GM18858 (cell line): ENCODE data around the gene RAB40C.
A peak's percentile ranks its signal among the peaks of the same experiment; 100 is the strongest.
"Not testable (repeated sequence)": the region's sequence is repeated elsewhere in the genome, so short reads cannot be mapped to it uniquely, and the experiment has no call there.

Experiments
- ATAC-seq: cut with Tn5 transposase; IDR thresholded peaks from one replicate; pipeline ENCODE4 v1.9.1; 2021; ENCODE audit not compliant: unreplicated experiment

Gene RAB40C

DNA sequence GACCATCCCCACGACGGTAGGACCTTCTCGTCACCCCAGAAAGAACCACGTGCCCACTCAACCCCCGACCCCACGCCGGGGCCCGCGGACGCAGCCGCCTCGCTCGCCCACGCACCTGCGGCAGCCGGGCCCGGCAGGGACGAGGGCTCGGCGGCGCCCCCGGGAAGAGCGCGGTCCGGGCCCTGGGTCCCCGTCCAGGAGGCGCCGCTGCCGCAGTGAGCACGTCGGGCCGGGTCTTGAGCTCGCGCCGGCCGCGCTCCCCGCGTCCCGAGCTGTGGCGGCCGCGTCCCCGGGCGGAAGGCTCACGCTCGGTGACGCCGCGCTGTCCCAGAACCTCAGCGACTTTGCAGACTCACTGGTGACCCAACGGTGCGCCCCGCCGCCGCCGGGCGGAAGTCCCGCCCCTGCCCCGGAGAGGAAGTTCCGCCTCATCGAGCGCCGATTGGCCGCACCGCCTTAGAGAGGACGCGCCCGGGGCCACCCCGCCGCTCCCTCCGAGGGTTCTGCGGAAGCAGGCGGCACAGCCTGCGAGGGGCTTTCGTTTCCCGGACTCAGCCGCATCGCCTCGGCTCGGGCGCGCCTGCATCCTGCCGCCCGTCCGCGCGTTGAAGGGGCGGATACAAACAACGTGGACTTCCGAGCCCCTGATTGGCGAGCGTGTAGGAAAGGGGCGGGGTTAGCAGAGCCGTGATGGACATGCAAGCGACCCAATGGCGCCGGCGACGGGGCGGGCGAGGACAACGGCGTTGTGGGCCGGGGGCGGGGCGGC, 793 bp upstream of the RAB40C start:
- ATAC-seq, result peak; percentile 61

DNA sequence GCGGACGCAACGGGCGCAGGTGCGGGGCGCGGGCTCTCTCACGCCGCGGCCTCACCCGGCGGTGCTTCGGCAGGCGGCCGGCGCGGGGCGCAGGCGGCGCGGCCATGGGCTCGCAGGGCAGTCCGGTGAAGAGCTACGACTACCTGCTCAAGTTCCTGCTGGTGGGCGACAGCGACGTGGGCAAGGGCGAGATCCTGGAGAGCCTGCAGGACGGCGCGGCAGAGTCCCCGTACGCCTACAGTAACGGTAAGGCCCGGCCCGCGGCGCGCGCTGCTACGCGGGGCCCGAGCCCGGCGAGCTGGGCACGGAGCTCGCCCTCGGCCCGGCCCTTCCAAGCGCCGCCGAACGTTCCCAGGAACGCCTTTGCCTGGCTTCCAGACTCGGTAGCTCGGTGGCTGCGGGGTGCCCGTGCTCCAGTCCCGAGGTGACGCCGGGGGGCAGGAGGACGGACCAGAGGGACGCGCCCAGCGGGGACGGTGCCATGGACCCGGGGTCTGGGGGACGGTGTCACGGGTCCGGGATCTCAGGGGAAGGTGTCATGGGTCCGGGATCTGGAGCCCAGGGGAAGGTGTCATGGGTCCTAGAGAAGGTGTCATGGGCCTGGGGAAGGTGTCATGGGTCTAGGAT, 435 bp downstream of the RAB40C start:
- ATAC-seq, result no peak

DNA sequence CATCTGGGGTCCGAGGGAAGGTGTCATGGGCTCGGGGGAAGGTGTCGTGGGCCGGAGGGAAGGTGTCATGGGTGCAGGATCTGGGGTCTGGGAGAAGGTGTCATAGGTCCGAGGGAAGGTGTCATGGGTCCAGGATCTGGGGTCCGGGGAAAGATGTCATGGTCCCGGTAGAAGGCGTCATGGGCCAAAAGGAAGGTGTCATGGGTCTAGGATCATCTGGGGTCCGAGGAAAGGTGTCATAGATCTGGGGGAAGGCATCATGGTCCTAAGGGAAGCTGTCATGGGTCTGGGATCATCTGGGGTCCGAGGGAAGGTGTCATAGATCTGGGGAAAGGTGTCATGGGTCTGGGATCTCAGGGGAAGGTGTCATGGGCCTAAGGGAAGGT, 942 bp downstream of the RAB40C start:
- no peak for ATAC-seq

- no peak for ATAC-seq
These were observed 1.4 kb downstream of the RAB40C start for GRCh38 chr16:591231-591630.

DNA sequence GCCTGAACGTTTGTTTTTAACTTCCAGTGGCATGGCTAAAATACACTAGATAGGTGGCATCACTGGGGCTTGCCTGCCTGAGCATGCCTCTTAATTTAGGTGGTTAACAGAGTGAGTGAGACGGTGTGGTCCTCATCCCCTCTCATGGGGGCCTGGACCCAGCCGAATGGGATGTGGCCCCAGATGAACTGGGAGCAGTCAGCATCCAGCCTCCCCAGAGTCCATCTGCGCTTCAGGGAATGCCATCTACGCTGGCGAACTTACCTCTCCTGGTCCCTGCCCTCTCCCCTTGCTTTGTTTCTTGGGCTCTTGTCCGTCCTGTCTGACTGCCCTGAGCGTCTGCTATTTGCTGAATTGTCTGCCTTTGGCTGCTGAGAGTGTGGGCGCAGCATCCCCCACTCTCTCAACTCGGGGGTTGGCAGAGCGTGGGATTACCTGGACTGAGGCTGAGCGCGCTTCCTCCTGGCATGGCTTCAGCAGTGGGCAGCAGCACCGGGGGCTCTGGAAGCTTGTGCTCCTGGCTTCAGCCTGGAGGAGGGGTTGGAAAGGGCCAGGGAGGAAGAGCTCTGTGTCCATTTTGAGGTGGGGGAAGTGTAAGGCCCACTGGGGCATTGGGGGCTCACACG, 2.1 kb downstream of the RAB40C start:
- ATAC-seq, result no peak

DNA sequence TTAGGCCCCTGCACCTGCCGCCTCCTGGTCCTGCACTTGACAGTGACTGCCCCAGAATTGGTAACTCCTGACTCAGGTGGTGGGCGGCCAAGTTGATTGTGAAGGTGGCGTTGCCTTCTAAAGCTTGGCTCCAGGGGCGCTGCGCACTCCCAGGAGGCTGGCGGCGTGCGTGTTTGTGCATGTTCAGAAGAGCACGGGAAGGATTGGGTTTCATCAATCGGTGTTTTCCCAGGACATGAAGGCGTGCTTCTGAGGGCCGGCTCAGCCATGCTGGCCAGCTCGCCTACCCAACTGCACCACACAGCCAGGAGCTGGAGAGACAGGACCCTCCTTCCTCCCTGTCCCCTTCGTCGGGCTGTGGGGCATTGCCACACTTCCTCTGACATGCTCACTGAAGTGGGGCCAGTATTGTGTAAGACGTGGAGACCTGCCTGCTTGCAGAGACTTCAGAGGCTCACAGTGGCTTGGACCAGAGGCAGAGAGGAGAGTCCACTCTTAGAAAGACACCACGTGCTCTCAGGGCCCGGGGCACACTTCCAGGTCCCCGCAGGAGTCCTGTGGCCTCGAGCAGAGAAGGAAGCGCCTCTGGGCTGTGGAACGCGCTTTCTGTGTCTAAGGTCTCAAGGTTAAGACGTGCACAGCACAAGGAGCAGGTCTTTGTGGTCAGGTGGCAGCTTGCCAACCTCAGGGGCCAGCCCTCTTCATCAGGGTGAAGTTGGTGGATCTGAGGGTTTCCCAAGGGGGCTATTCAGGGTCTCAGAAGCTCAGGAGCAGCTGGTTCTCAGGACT, 2.8 kb downstream of the RAB40C start:
- ATAC-seq, result no peak

DNA sequence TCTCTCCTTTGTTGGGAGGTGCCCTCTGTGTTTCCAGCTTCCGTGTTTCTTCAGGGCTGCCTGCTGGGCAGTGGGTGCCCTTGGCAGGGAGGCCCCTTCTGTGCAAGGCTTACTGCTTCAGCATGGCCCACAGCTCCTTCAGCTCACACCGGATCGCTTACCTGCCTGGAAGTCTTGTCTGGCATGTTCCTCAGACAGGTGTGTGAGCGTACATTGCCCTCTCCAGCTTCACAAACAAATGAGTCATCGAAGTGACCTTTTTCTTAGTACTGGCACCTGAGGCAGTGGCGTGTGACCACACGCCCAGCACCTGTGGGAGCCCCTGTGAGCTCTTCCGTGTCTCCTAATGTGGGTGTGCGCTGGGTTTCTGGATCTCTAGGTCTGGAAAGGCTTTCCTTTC, 3.5 kb downstream of the RAB40C start:
- ATAC-seq, result no peak

DNA sequence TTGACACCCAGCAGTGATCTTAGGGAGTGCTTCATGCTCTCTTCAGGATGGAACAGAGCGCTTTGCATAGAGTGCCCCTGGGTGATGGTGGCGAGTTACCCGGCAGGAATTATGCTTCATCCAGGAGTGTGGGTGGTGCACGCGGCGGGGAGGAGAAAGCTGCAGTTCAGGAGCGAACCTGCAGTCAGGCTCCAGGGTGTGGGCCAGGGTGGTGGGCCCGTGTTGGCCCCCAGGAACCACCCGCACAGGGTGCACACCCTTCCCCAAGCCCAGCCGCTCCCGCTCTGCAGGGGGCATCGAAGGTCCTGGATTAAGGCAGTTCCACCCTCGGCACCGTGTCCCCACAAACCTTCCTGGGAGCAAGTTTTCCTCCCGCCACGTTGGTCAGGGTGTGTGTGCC, 3.9 kb downstream of the RAB40C start:
- ATAC-seq, result no peak

GRCh38 chr16:595094-595528, 5.2 kb downstream of the RAB40C start:
- no peak for ATAC-seq

DNA sequence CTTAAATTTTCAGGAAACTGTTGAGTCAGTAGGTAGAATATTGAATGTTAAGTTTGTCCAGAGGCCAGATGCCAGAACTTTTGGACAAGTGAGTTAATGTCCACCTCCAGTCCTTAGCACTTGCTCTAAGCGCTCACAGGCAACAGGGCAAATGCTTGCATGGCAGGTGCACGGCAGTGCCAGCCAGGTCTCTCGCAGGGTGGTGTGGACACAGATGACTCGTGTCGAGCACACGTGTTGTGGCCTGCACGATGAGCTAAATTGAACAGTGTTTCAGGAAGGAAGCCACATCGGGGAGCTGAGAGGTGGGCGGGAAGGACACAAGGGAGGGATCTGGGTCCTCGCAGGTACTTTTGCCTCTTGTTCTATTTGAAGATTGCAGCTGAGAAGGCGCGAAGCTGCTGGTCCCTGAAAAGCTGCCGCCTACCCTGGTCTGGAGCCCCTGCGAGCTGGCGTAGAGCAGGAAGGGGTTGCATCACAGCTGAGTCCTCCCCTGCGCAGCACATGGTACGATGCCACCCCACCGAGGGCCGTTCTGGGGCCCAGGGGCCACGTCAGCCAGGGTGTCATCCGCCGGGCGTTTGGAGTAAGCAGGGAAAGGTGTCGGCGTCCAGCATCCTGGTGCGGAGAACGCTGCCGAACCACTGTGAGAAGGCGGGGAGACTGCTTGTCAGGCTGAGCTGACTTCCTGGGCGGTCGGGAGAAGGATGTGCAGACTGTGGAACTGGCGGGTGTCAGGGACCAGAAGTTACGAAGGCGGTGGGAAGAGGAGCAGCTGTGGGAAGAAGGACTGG, 6.3 kb downstream of the RAB40C start:
- ATAC-seq, result no peak

- ATAC-seq, result no peak
These were observed 6.8 kb downstream of the RAB40C start for GRCh38 chr16:596736-597060.

DNA sequence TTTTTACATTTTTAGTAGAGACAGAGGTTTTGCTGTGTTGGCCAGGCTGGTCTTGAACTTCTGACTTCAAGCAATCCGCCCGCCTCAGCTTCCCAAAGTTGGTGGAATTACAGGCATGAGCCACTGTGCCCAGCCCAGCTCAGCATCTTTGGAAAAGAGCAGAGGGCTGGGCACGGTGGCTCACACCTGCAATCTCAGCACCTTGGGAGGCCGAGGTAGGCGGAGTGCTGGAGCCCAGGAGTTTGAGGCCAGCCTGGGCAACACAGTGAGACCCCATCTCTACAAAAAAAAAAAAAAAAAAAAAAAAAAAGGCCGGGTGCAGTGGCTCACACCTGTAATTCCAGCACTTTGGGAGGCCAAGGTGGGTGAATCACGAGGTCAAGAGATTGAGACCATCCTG, 7.8 kb downstream of the RAB40C start:
- not testable (repeated sequence) for ATAC-seq

- ATAC-seq, result no peak
These were observed 9.2 kb downstream of the RAB40C start for GRCh38 chr16:598823-599739.

DNA sequence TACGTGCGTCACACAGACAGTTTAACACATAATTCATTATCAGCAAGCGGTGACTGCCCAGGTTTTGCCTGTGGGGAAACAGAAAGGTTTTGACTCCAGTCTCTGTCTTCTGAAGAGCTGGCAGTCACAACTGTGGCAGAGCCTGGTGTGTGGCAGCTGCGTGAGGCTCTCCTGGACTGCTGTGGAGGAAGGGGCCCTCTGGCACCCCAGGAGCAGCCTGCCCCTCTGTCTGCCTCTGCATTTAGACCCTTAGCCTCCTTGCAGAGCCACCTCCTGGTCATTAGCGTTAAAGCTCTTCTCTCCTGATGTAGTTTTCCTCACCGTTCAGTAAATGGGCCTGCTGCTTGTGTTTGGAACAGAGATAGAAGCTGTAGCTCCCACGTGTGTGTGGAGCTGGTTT, 10.9 kb downstream of the RAB40C start:
- ATAC-seq, result no peak

DNA sequence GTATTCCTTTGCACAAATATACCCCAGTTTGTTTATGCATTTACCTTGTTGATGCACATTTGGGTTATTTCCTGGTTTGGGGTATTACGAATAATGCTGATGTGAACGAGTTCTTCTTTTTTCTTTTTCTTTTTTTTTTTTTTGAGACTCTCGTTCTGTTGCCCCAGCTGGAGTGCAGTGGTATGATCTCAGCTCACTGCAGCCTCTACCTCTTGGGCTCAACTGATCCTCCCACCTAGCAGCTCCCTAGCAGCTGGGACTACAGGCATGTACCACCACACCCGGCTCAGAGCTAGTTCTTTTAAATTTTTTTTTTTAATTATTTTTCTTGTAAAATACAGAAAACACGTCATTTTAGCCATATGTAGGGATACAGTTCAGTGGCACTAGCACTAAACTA, 14.1 kb downstream of the RAB40C start:
- no peak for ATAC-seq

GRCh38 chr16:606656-607307, 16.9 kb downstream of the RAB40C start:
- no peak for ATAC-seq

- ATAC-seq, result no peak
These were observed 18.2 kb downstream of the RAB40C start for GRCh38 chr16:608019-608418.

GRCh38 chr16:609316-609715, 19.4 kb downstream of the RAB40C start:
- no peak for ATAC-seq

DNA sequence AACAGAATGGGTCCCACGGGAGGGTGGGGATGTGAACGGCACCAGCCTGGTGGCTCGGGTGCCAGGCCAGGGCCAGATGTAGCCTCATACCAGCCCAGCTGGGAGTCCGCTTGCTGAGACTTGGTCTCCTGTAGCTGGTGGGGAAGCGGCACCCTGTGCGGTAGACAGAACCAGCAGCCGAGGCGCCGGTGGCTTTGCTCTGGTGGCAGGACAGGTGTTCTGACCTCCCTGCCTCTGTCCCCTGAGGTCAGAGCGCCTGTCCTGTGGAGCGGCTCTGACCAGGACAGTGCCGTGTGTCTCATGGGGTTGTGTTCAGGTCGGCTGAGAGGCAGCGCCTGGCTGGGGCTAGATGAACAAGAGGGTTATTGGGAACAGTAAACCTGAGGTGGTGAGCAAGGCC, 20.1 kb downstream of the RAB40C start:
- ATAC-seq, result no peak
